Measurements from ENCODE around the gene SS18L1.

SS18L1 gene

GRCh38 chr20:62198496-62198895 lies 54.9 kb downstream of the SS18L1 start:
- Mint-ChIP-seq H3K4me3 (no peak overlapping the region), H3K4me1 (peaks cover 9% of the 10 kb centered on the region), H3K27me3 (ENCODE audit: low read depth) (no peaks in the 10 kb centered on the region)

GRCh38 chr20:62198931-62199330 lies 55.4 kb downstream of the SS18L1 start:
- Mint-ChIP-seq H3K4me3 (no peak overlapping the region), H3K27ac (no peak overlapping the region), H3K27me3 (ENCODE audit: low read depth) (no peaks in the 10 kb centered on the region), H3K9me3 (no peaks in the 10 kb centered on the region), H3K36me3 (ENCODE audit: low read depth) (peaks cover 41% of the 10 kb centered on the region), H3K4me1 (peaks cover 10% of the 10 kb centered on the region)
- TF ChIP-seq CTCF (IDR thresholded peaks at IDR 0.05; ENCODE audit: unreplicated experiment in 3 of 3): no peak

More at GRCh38 chr20:62198496-62198895, 54.9 kb downstream of the SS18L1 start:
- peaks cover 39% of the 10 kb centered on the region for H3K36me3 Mint-ChIP-seq (ENCODE audit: low read depth)
- TF ChIP-seq CTCF (IDR thresholded peaks at IDR 0.05; ENCODE audit: unreplicated experiment in 3 of 3): no peak
- H3K27ac Mint-ChIP-seq: no peak overlapping the region
- H3K9me3 Mint-ChIP-seq: no peaks in the 10 kb centered on the region

DNA sequence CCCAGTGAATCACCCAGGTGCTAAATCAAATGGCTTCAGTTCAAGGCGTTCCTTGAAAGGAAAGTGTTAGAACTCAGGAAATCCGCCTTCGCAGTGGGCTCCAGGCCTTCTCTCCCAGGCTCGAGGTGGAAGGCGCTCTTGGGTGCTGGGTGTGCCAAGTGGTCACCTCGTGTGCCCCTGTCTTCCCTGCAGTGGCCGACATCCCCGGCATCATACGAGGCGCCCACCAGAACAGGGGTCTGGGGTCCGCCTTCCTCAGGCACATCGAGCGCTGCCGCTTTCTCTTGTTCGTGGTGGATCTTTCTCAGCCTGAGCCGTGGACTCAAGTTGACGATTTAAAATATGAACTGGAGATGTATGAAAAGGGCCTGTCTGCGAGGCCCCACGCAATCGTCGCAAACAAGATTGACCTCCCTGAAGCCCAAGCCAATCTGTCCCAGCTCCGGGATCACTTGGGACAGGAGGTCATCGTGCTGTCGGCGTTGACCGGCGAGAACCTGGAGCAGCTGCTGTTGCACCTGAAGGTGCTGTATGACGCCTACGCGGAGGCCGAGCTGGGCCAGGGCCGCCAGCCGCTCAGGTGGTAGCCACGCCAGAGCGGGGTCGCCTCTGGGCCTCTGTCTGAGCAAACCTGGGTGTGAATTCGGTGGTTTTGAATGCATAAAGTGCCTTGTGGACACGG lies 57.1 kb downstream of the SS18L1 start:
- no peaks in the 10 kb centered on the region for H3K9me3 Mint-ChIP-seq
- no peak overlapping the region for H3K4me3 Mint-ChIP-seq
- TF ChIP-seq CTCF (IDR thresholded peaks at IDR 0.05; ENCODE audit: unreplicated experiment in 3 of 3): no peak
- H3K36me3 Mint-ChIP-seq (ENCODE audit: low read depth): peaks cover 38% of the 10 kb centered on the region
- no peak overlapping the region for H3K27ac Mint-ChIP-seq
- no peaks in the 10 kb centered on the region for H3K27me3 Mint-ChIP-seq (ENCODE audit: low read depth)
- H3K4me1 Mint-ChIP-seq: peaks cover 10% of the 10 kb centered on the region

DNA sequence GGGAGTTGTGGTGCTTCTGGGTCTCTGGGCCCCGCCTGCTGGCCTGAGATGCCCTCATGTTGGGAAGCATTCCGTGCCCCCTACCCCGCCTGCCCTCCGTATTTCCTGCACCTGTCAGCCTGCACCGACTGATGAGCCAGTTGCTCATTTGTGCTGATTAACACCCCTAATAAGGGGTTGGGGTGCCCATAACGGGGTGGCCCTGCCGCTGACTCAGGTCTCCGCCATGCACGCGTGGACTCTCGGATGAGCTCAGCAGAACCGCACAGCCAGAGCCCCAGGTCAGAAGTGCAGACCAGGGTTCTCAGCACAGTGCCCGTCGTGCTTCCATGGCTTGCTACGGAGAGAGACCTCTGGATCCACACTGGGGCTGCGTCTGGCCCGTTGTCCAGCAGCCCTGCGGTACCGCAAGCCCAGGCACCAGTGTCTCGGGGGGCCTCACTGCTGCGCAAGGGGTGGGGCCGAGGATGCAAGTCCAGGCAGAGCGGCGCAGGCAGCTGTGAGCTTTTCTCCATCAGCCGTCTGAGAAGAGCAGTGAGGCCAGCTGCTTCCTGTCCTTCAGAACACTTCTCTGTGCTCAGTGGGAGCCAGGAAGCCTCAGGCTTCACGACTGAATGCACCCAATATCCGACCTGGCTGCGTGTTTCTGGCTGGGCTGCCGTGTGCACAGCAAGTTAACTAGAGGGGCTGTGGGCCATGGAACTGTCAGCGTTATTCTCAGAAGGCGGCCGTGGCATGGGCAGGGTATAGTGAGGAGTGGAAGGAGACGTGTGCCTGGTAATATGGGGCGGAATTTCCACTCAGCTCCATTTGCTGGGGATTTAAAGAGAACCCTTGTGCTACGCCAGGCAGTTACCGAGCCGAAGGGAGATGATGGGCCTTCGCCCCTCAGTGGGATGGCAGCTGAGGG lies 57.9 kb downstream of the SS18L1 start:
- H3K4me1 Mint-ChIP-seq: peaks cover 10% of the 10 kb centered on the region
- no peak for TF ChIP-seq CTCF (IDR thresholded peaks at IDR 0.05; ENCODE audit: unreplicated experiment in 3 of 3)
- peaks cover 35% of the 10 kb centered on the region for H3K36me3 Mint-ChIP-seq (ENCODE audit: low read depth)
- H3K9me3 Mint-ChIP-seq: no peaks in the 10 kb centered on the region
- no peak overlapping the region for H3K27ac Mint-ChIP-seq
- H3K27me3 Mint-ChIP-seq (ENCODE audit: low read depth): no peaks in the 10 kb centered on the region
- H3K4me3 Mint-ChIP-seq: no peak overlapping the region

DNA sequence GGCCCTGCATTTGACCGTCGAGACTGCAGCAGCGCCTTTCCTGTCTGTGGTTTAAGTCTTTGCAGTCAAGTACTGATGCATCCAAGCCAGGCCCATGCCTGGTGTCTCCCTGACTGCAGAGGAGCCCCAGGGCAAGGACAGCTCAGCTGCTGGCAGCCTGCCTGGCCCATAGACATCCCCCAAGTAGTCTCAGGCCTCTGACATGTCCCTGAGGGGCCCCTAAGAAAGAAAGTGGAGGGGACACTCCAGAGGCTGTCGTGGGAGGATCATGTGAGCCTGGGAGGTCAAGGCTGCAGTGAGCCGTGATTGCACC lies 58.5 kb downstream of the SS18L1 start:
- H3K27me3 Mint-ChIP-seq (ENCODE audit: low read depth): no peaks in the 10 kb centered on the region
- no peak overlapping the region for H3K4me3 Mint-ChIP-seq
- peaks cover 10% of the 10 kb centered on the region for H3K4me1 Mint-ChIP-seq

More for the DNA sequence above, 58.5 kb downstream of the SS18L1 start:
- TF ChIP-seq CTCF (IDR thresholded peaks at IDR 0.05; ENCODE audit: unreplicated experiment in 3 of 3): no peak
- no peaks in the 10 kb centered on the region for H3K9me3 Mint-ChIP-seq
- no peak overlapping the region for H3K27ac Mint-ChIP-seq
- H3K36me3 Mint-ChIP-seq (ENCODE audit: low read depth): peaks cover 35% of the 10 kb centered on the region
